ENCODE results near the gene DEGS1.
"Not testable (repeated sequence)": the region's sequence is repeated elsewhere in the genome, so short reads cannot be mapped to it uniquely, and the experiment has no call there.

Gene DEGS1

DNA sequence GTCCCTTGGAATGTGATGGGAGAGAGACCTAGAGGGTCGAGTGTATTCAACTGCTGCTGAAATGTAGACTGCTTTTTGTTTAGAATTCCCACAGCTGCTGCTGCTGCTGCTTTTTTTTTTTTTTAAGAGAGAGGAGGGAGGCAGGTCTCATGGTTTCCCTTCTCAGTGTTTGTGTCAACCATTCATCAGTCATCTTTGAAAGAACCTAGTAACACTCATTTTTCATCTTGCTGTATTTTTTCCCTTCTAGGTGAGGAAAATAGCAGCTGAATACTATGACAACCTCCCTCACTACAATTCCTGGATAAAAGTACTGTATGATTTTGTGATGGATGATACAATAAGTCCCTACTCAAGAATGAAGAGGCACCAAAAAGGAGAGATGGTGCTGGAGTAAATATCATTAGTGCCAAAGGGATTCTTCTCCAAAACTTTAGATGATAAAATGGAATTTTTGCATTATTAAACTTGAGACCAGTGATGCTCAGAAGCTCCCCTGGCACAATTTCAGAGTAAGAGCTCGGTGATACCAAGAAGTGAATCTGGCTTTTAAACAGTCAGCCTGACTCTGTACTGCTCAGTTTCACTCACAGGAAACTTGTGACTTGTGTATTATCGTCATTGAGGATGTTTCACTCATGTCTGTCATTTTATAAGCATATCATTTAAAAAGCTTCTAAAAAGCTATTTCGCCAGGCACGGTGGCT is 9.2 kb downstream of the DEGS1 start:
- TF ChIP-seq Cebpa-rat (IDR thresholded peaks at IDR 0.05), result no peak
- Histone ChIP-seq H3K9me3 (peaks cover 10% of the 10 kb centered on the region; the same call in 1 of the 2 replicates), H3K9ac (no peak overlapping the region), H4K20me1 (peaks cover 32% of the 10 kb centered on the region), H3K4me3 (no peak overlapping the region), H3K4me1 (no peaks in the 10 kb centered on the region), H3K27me3 (no peaks in the 10 kb centered on the region), H3K27ac (no peak overlapping the region), H3K4me2 (no peak overlapping the region), H3K36me3 (peaks cover 75% of the 10 kb centered on the region)

DNA sequence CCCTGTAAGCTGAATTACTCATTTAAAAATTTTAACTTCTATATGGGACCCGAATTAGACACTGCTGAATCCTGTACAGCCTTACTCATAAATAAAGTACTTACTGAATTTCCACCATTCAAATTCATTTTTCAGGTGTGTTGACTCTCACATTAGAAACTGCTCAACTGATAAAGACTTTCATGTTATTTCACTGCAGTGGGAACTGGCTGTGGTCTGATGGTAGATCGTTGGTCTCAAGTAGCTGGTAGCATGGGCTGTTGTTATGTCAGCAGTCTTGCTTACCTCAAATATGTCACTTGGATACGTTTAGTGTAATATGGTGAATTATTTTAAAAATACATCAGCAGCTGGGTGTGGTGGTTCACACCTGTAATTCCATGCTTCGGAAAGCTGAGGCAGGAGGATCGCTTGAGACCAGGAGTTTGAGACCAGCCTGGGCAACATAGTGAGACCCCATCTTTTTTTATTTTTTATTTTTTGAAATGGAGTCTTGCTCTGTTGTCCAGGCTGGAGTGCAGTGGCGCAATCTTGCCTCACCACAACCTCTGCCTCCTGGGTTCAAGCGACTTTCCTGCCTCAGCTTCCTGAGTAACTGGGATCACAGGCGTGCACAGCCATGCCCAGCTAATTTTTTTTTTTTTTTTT is 10.4 kb downstream of the DEGS1 start:
- Histone ChIP-seq H3K9me3 (no peaks in the 10 kb centered on the region), H3K27ac (no peak overlapping the region), H3K4me1 (no peaks in the 10 kb centered on the region), H3K36me3 (peaks cover 64% of the 10 kb centered on the region), H4K20me1 (peaks cover 24% of the 10 kb centered on the region), H3K4me3 (no peak overlapping the region), H3K4me2 (no peak overlapping the region), H3K27me3 (no peaks in the 10 kb centered on the region), H3K9ac (no peak overlapping the region)
- TF ChIP-seq Cebpa-rat (IDR thresholded peaks at IDR 0.05), result no peak

DNA sequence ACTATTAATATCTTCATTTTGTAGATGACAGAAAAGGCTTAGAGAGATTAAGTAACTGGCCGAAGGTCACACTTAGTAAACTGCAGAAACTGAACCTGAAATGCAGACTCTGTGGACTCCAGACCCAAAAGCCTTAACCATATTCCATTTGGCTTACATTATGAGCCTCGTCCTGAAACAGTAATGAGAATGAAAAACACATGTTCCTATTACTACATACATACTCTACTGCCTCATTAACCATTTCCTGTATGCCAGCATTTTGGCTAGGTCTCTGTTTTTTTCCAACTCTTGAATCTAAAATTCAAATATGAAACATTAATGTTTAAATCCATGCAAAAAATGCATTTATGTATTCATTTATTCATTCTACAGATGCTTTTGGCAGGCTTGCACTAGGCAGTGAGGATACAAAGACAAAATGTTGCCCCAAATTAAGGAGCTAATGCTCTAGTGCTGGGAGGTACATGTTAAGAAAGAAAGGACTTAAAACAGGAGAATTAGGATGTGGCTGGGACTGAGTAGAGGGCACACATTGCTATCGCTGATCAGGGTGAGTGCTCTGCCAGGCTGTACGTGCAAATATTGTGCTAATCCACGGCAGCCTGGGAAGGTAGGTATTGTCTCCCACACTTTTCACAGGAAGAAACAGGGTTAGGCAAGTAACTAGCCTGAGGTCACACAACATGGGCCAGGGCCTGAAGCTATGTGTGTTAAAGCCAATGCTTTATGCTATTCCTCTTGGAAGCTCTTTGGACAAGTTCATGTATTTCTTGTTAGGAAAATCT is 14.0 kb downstream of the DEGS1 start:
- H3K9ac ChIP-seq, result no peak overlapping the region
- H3K4me2 ChIP-seq, result no peak overlapping the region
- no peaks in the 10 kb centered on the region for H3K9me3 ChIP-seq
- no peaks in the 10 kb centered on the region for H4K20me1 ChIP-seq
- TF ChIP-seq Cebpa-rat (IDR thresholded peaks at IDR 0.05), result no peak
- H3K27ac ChIP-seq, result no peak overlapping the region
- peaks cover 38% of the 10 kb centered on the region for H3K36me3 ChIP-seq
- no peaks in the 10 kb centered on the region for H3K27me3 ChIP-seq
- H3K4me3 ChIP-seq, result no peak overlapping the region
- no peaks in the 10 kb centered on the region for H3K4me1 ChIP-seq

DNA sequence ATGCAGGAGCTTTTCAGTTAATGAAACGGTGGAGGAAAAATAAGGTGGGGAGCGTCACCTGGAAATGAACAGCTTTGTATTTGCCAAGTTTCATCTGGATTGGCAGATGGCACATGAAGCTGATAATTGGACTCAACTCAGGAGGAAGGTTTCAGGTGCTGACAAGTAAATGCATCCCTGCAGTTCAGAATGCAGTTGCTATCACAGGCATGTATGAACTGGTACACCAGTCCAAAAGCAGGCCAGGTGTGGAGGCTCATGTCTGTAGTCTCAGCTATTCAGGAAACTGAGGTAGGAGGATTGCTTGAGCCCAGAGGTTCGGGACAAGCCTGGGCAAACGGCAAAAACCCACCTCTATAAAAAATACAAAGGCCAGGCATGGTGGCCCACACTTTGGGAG is 15.5 kb downstream of the DEGS1 start:
- peaks cover 24% of the 10 kb centered on the region for H3K36me3 ChIP-seq
- no peaks in the 10 kb centered on the region for H3K27me3 ChIP-seq
- no peak for TF ChIP-seq Cebpa-rat (IDR thresholded peaks at IDR 0.05)
- no peak overlapping the region for H3K9ac ChIP-seq
- H3K9me3 ChIP-seq, result no peaks in the 10 kb centered on the region
- no peaks in the 10 kb centered on the region for H4K20me1 ChIP-seq
- H3K4me3 ChIP-seq, result no peak overlapping the region
- no peak overlapping the region for H3K4me2 ChIP-seq
- no peak overlapping the region for H3K27ac ChIP-seq
- H3K4me1 ChIP-seq, result peaks cover 10% of the 10 kb centered on the region

DNA sequence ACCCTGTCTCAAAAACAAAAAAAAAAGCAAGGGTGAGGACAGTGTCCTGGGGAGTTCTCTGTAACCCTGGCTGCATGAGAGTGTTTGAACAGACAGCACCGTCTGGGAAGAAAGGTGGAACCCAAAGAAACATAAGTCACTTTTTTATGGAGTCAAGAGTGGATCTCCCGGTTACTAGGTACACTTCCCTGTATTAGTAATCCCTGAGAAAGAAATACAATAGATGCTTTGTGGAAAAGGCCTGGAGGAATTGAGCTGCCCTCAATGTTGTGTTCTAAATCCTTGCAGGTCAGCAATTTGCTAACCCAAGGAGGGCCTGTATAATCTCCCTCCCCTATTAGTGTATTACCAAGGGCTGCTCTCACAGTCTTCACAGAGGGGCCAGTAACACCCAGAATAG is 16.6 kb downstream of the DEGS1 start:
- Histone ChIP-seq H3K4me1 (peaks cover 21% of the 10 kb centered on the region), H3K36me3 (peaks cover 13% of the 10 kb centered on the region), H3K9me3 (no peaks in the 10 kb centered on the region), H3K27ac (no peak overlapping the region), H3K9ac (no peak overlapping the region), H3K4me2 (no peak overlapping the region), H4K20me1 (no peaks in the 10 kb centered on the region), H3K4me3 (no peak overlapping the region), H3K27me3 (no peaks in the 10 kb centered on the region)
- TF ChIP-seq Cebpa-rat (IDR thresholded peaks at IDR 0.05), result no peak

DNA sequence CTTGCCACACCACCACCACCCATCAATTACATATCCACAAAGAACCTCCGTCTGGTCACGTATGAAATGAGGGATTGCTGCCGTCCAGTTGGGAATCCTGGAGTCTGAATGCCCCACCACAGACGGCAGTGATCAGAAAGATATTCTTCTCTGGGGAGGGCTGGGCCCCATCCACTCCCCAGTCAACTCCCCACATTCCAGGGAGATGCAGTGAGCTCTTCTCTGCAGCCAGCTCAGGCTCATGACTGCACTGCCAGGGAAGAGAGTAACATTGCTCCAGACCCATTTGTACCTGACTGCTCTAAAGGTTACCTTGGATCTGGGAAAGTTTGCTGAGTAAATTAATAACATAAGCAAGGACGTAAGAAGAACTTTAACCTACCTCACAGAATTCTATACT is 18.3 kb downstream of the DEGS1 start:
- Histone ChIP-seq H3K36me3 (no peaks in the 10 kb centered on the region; the same call in 1 of the 2 replicates), H3K9ac (no peak overlapping the region), H4K20me1 (no peaks in the 10 kb centered on the region), H3K4me2 (no peak overlapping the region), H3K27ac (no peak overlapping the region), H3K4me1 (peaks cover 36% of the 10 kb centered on the region), H3K4me3 (no peak overlapping the region), H3K9me3 (no peaks in the 10 kb centered on the region), H3K27me3 (no peaks in the 10 kb centered on the region)
- no peak for TF ChIP-seq Cebpa-rat (IDR thresholded peaks at IDR 0.05)

DNA sequence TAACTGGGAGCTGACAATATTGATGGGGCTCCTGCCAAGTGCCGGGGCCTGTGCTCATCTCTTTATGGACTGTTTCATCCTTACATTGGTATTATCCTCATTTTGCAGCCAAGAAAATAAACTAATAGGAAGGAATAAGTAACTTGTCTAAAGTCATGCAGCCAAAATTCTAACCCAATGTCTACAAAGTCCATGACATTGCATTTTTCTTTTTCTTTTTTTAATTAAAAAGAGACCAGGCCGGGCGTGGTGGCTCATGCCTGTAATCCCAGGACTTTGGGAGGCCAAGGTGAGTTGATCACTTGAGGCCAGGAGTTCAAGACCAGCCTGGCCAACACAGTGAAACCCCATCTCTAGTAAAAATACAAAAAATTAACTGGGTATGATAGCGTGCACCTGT is 18.8 kb downstream of the DEGS1 start:
- H3K4me3 ChIP-seq, result no peak overlapping the region
- H3K36me3 ChIP-seq, result no peaks in the 10 kb centered on the region; the same call in 1 of the 2 replicates
- H4K20me1 ChIP-seq, result no peaks in the 10 kb centered on the region
- no peaks in the 10 kb centered on the region for H3K27me3 ChIP-seq
- H3K4me2 ChIP-seq, result no peak overlapping the region
- H3K27ac ChIP-seq, result no peak overlapping the region
- H3K9ac ChIP-seq, result no peak overlapping the region
- peaks cover 41% of the 10 kb centered on the region for H3K4me1 ChIP-seq
- H3K9me3 ChIP-seq, result no peaks in the 10 kb centered on the region
- no peak for TF ChIP-seq Cebpa-rat (IDR thresholded peaks at IDR 0.05)

DNA sequence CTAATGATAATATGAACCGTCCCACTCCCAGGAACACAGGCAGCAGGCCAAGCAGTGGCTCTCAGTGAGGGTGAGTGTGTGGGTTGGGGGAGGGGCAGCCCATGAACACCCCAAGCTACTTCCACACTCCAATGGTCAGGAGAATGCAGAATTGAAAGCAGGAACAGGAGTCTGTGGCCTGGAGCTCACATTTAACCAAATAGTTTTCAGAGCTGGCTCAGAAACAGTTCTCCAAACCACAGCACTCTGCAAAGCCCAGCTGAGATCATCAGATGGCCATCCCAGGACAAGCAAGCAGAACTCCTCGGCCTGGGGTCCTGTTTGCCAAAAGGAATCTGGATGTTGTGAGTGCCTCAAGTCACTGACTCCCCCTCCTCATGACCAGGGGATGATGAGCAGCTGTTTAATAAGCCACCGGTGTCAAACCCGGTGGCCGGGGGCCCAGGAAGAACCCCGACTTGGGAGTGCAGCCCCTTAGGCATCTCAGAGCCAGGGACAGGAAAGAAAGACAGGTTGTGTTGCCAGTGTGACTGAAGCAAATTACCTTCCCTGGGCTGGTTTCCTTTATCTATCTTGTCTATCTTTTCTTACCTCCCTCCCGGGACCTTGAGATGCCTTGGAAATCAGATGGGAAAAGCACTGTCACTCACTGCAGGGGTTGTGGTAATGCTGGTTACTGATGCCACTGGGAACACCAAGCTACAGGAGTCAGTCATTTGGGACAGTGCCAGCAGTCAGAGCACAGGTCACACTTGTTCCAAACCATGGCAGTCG is 20.4 kb downstream of the DEGS1 start:
- TF ChIP-seq Cebpa-rat (IDR thresholded peaks at IDR 0.05), result no peak
- Histone ChIP-seq H3K27ac (peak overlapping the region; percentile 71), H3K9me3 (no peaks in the 10 kb centered on the region), H3K4me1 (peaks cover 50% of the 10 kb centered on the region), H3K36me3 (no peaks in the 10 kb centered on the region), H3K4me3 (no peak overlapping the region), H3K9ac (peak overlapping the region; percentile 70), H3K4me2 (peak overlapping the region; percentile 87), H3K27me3 (no peaks in the 10 kb centered on the region), H4K20me1 (no peaks in the 10 kb centered on the region)

DNA sequence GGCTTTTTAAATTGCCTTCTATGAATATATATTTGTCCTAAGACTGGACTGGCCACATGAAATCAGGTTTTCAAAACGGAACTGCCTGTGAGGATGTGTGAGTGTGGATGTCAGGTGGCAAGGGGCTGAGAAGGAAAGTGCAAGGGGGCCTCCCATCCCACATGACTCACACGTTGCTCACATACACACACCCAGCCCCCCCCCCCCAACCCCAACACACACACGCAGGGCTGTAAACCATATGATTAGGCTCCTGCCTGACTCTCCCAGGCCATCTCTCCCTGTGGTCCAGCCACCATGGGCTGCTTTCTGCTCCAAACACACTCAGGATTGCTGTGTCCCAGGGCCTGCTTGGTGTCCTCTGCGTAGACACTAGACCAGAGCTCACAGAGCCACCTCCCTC is 22.4 kb downstream of the DEGS1 start:
- H3K27me3 ChIP-seq, result no peaks in the 10 kb centered on the region
- H3K9ac ChIP-seq, result peak overlapping the region; percentile 21; the same call in 1 of the 2 replicates
- H3K4me1 ChIP-seq, result peaks cover 70% of the 10 kb centered on the region
- H3K4me2 ChIP-seq, result peak overlapping the region; percentile 70
- peak overlapping the region; percentile 30; the same call in 1 of the 2 replicates for H3K27ac ChIP-seq
- H4K20me1 ChIP-seq, result no peaks in the 10 kb centered on the region
- H3K4me3 ChIP-seq, result no peak overlapping the region
- no peak for TF ChIP-seq Cebpa-rat (IDR thresholded peaks at IDR 0.05)
- H3K9me3 ChIP-seq, result no peaks in the 10 kb centered on the region
- no peaks in the 10 kb centered on the region for H3K36me3 ChIP-seq

DNA sequence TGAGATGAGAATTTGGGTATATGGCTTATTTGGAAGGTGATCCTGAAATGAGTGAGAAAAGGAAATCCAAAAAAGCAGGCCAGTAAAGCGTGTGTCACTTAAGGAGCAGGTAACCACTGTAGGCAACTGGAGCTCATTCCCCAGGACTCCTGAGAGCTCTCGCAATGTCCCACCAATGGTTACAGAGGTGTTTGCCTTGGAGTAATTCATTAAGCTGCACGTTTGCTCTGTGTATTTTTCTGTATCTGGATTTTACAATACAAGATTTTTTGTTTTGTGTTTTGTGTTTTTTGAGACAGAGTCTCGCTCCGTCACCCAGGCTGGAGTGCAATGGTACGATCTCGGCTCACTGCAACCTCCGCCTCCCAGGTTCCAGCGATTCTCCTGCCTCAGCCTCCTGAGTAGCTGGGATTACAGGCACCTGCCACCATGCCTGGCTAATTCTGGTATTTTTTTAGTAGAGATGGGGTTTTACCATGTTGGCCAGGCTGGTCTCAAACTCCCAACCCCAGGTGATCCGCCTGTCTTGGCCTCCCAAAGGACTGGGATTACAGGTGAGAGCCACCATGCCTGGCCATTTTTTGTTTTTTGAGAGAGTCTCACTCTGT is 23.0 kb downstream of the DEGS1 start:
- H3K4me1 ChIP-seq, result peaks cover 70% of the 10 kb centered on the region

More for the DNA sequence above, 23.0 kb downstream of the DEGS1 start:
- not testable (repeated sequence) for H3K36me3 ChIP-seq, H3K9me3 ChIP-seq, H3K27me3 ChIP-seq, H4K20me1 ChIP-seq, H3K4me3 ChIP-seq
- H3K4me2 ChIP-seq, result peak overlapping the region; percentile 70
- peak overlapping the region; percentile 21; the same call in 1 of the 2 replicates for H3K9ac ChIP-seq
- H3K27ac ChIP-seq, result peak overlapping the region; percentile 30; the same call in 1 of the 2 replicates

All from BLaER1 (cell line).